Transverse colon (tissue), 4 donors: Measurements from ENCODE around the gene CRADD. TPM values are rescaled to one million over a fixed set of nuclear protein-coding genes. Genes with fewer than 3 reads are reported as not detected.
A peak's percentile ranks its signal among the peaks of the same experiment; 100 is the strongest.

Source experiments
- DNase-seq: peaks from one replicate; pipeline ENCODE4 v3.0.0-alpha.2; 2019
- H3K27ac ChIP-seq, 4 donors: fragments of 200-600 bp; sonication (generic); 2 replicates each; pipeline ENCODE4 v1.5.1; 2016 to 2018; ENCODE audit warnings: inconsistent platforms in 4 of 4
- H3K27me3 ChIP-seq: fragments of 200-600 bp; sonication (generic); 2 replicates; pipeline ENCODE4 v1.5.1; 2017; ENCODE audit warnings: inconsistent platforms
- H3K36me3 ChIP-seq, 4 donors: fragments of 200-600 bp; sonication (generic); 2 replicates each; pipeline ENCODE4 v1.5.1; 2017 to 2019; ENCODE audit warnings: inconsistent platforms in 4 of 4
- H3K4me1 ChIP-seq, 4 donors: fragments of 200-600 bp; sonication (generic); 2 replicates each; pipeline ENCODE4 v1.5.1; 2017 to 2020; ENCODE audit warnings: inconsistent platforms in 4 of 4
- H3K4me3 ChIP-seq, 4 donors: fragments of 200-600 bp; sonication (generic); 1 replicate in 1 of 4; 2 replicates in 3 of 4; pipeline versions ENCODE4 v1.5.1 to v1.6.1; 2017 to 2019; ENCODE audit warnings: inconsistent platforms in 4 of 4
- H3K9me3 ChIP-seq, 2 donors: fragments of 200-600 bp; sonication (generic); 2 replicates each; pipeline ENCODE4 v1.5.1; 2017 to 2019; ENCODE audit warnings: inconsistent platforms in 2 of 2
- CTCF ChIP-seq, 5 experiments: fragments of 200-600 bp in 3 of 5; fragments of 450-650 bp in 2 of 5; sonication (generic) in 3 of 5; IDR thresholded peaks; 1 replicate in 2 of 5; 2 replicates in 3 of 5; pipeline ENCODE4 v1.5.1; 2016 to 2017; ENCODE audit warnings: antibody characterized with exemption in 5 of 5, inconsistent platforms in 3 of 5, mild to moderate bottlenecking in 2 of 5, moderate library complexity in 1 of 5
- EP300 ChIP-seq: sonication (generic); formaldehyde crosslinking; IDR thresholded peaks from one replicate; pipeline ENCODE4 v1.6.1; 2017; ENCODE audit warnings: antibody characterized with exemption, low read depth
- POLR2A ChIP-seq: fragments of 450-650 bp; IDR thresholded peaks from one replicate; pipeline ENCODE4 v1.6.1; 2016; ENCODE audit warnings: antibody characterized with exemption, mild to moderate bottlenecking, moderate library complexity
- POLR2AphosphoS5 ChIP-seq, 3 donors: sonication (generic); formaldehyde crosslinking; IDR thresholded peaks; one replicate each; pipeline ENCODE4 v1.6.1; 2016; ENCODE audit warnings: antibody characterized with exemption in 3 of 3
- WGBS, 2 donors: methylation state at CpG; one replicate each; pipeline ENCODE4 v1.1.5; 2018; ENCODE audit warnings: low coverage in 1 of 2; 5-methylcytosine and 5-hydroxymethylcytosine counted together
- in situ Hi-C, 4 donors: fragments of 200-750 bp; cut with MboI; loops; one replicate each; pipeline versions ENCODE4 v1.15.0 to v1.15.1; 2017; ENCODE audit warnings: low sequenced_read_pairs in 3 of 4, low pct_ligation_motif_present in 1 of 4, low pct_unique_long_range_greater_than_20kb in 1 of 4
- intact Hi-C: fragments of 100-400 bp; cut with DNase I; formaldehyde crosslinking; loops from one replicate; pipeline ENCODE4 v1.15.1; 2023; ENCODE audit warnings: low total_unique reads
- total RNA-seq, 4 donors: library from RNA; depleted of rRNA; stranded (reverse); fragments of >200 nt; gene quantifications; one replicate each; pipeline ENCODE4 v1.1.0, GENCODE V29; 2016

The CRADD gene
- total RNA-seq, 4 donors from 2014 or later = 45.6 to 59.3 (median 56.3) TPM

- no peak for TF ChIP-seq POLR2AphosphoS5 (IDR thresholded peaks at IDR 0.05)
- TF ChIP-seq EP300 = no peak
- no peak for TF ChIP-seq POLR2A
- TF ChIP-seq CTCF (IDR thresholded peaks at IDR 0.05) = no peak
- H3K4me1 ChIP-seq = peaks cover 9 to 23% (median 16%) of the 10 kb centered on the region in 4 donors
- H3K36me3 ChIP-seq = no peaks in the 10 kb centered on the region
- 84 to 86% methylated on average over 4 of the region's 4 CpGs for WGBS, 2 donors
- peak overlapping the region in 2 of 4 donors; percentile 23 to 80 for H3K27ac ChIP-seq
- no peak for DNase-seq
- no peak overlapping the region for H3K4me3 ChIP-seq
- H3K27me3 ChIP-seq = no peaks in the 10 kb centered on the region
- in situ Hi-C loops (no loop called here), intact Hi-C loops (no loop called here)
- peaks cover 9 to 10% of the 10 kb centered on the region in 2 donors for H3K9me3 ChIP-seq
These were observed 36.6 kb downstream of the CRADD start for GRCh38 chr12:93713800-93714199.

DNA sequence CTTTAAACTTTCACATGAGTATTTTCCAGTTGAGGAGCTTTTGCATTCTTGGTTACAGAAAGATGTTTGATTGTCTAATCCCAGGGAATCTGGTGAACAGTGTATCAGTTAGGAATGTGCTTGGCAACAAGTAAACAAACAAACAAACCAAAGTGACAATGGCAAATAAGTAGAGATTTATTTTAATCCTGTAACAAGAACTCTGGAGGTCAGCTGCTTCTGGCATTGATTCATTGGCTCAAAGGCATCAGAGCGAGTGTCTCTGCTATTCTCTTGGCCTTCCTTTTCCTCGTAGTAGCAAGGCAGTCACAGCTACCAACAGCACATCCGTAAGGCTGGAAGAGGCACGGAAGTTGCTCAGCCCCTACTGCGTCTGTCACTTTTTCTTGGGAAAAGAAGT, 37.2 kb downstream of the CRADD start:
- no peak for DNase-seq
- in situ Hi-C loops = no loop called here
- Histone ChIP-seq H3K4me3 (no peak overlapping the region), H3K27ac (peak overlapping the region in 3 of 4 donors; percentile 7 to 80 (median 23)), H3K4me1 (peaks cover 9 to 23% (median 16%) of the 10 kb centered on the region in 4 donors), H3K9me3 (peaks cover 4 to 7% of the 10 kb centered on the region in 2 donors), H3K27me3 (no peaks in the 10 kb centered on the region), H3K36me3 (no peaks in the 10 kb centered on the region)
- 46% methylated on average over 5 of the region's 5 CpGs; no CpG with 5 or more reads in 1 of the 2 donors for WGBS, 2 donors
- intact Hi-C loops = no loop called here
- no peak for TF ChIP-seq EP300
- no peak for TF ChIP-seq POLR2A
- no peak for TF ChIP-seq POLR2AphosphoS5 (IDR thresholded peaks at IDR 0.05)
- TF ChIP-seq CTCF (IDR thresholded peaks at IDR 0.05) = no peak

- H3K9me3 ChIP-seq = no peaks in the 10 kb centered on the region
- DNase-seq = no peak
- in situ Hi-C loops = no loop called here
- no peaks in the 10 kb centered on the region for H3K36me3 ChIP-seq
- WGBS, 2 donors = 78 to 100% methylated on average over 1 of the region's 1 CpG
- intact Hi-C loops = no loop called here
- no peak overlapping the region for H3K27ac ChIP-seq
- TF ChIP-seq EP300 = no peak
- TF ChIP-seq POLR2AphosphoS5 (IDR thresholded peaks at IDR 0.05) = no peak
- no peak for TF ChIP-seq POLR2A
- no peak for TF ChIP-seq CTCF (IDR thresholded peaks at IDR 0.05)
- H3K4me3 ChIP-seq = no peak overlapping the region
- H3K4me1 ChIP-seq = no peaks in the 10 kb centered on the region
- H3K27me3 ChIP-seq = no peaks in the 10 kb centered on the region
These were observed 42.5 kb downstream of the CRADD start for GRCh38 chr12:93719710-93720109.

GRCh38 chr12:93720559-93720958, 43.4 kb downstream of the CRADD start:
- no peaks in the 10 kb centered on the region for H3K9me3 ChIP-seq
- TF ChIP-seq CTCF (IDR thresholded peaks at IDR 0.05) (no peak), POLR2A (no peak), EP300 (no peak), POLR2AphosphoS5 (IDR thresholded peaks at IDR 0.05) (no peak)
- DNase-seq = no peak
- intact Hi-C loops (no loop called here), in situ Hi-C loops (no loop called here)
- no peaks in the 10 kb centered on the region for H3K36me3 ChIP-seq
- 95% methylated on average over 2 of the region's 2 CpGs for WGBS, 2 donors
- no peaks in the 10 kb centered on the region for H3K27me3 ChIP-seq
- H3K4me1 ChIP-seq = no peaks in the 10 kb centered on the region
- no peak overlapping the region for H3K27ac ChIP-seq
- no peak overlapping the region for H3K4me3 ChIP-seq
